LoVo (cell line): Measurements from ENCODE around the gene EPS8L3.

Source experiments
- DNase-seq: peaks from one replicate; pipeline ENCODE4 v3.0.0-alpha.2; 2016; ENCODE audit warnings: low spot score

Gene EPS8L3

DNA sequence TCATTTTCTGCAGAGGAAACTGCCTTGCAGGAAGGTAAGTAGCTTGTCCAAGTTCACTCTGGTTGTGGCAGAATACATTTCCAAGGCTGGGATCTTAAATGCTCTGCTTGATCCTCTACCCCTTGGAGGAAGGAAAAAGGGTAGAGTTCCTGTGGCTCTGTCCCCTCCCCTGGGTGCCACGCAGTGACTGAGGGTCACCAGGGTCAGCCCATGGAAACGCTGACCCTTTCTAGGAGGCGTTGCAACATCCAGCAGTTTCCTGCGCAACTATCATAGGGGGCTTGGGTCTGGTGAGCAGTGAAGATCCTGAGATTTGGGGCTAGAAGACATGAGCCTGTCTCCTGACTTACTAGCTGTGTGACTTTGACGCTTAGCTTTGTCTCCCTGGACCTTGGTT is 29.4 kb upstream of the EPS8L3 start:
- DNase-seq, result no peak

DNA sequence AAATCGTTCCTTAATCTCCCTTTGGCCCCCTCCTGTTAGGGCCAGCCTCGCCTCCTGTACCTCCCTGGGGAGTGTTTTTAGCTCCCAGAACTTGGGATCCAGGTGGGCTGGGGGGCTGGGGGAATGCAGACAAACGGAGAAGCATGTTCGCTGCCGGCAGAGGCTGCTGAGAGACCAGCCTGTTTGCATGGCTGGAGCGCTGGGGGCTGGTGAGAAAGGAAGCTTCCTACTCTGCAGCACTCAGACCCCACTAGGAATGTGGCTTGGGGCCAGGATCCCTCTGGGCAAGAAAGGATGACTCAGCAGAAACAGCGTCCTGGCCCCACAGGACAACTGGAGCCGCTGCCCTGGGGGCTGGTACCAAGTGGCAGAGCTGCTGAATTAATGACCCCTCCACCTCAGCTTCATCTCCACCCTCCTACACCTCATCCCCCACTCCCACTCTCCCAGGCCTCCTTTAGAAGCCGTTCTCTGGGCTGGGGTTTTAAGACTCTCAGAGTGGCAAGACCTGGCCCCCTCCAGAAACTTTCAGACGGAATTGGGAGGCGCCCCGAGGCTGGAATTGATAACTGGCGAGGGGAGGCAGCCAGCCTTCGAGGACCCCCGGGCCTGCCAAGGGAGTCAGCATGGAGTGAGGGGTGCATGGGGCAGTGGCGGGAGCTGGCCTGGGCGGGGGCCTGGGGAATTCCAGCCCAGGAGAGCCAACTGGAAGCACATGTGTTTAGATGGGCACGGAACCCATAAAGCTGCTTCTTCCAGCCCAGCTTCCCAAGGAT is 28.5 kb upstream of the EPS8L3 start:
- DNase-seq, result peak; percentile 41

- no peak for DNase-seq
These were observed 27.8 kb upstream of the EPS8L3 start for GRCh38 chr1:109791495-109792043.

- DNase-seq, result no peak
These were observed 27.2 kb upstream of the EPS8L3 start for GRCh38 chr1:109790735-109791494.

- no peak for DNase-seq
These were observed 26.6 kb upstream of the EPS8L3 start for GRCh38 chr1:109790329-109790728.

- DNase-seq, result no peak
These were observed 25.9 kb upstream of the EPS8L3 start for GRCh38 chr1:109789551-109790180.

GRCh38 chr1:109788695-109789521 is 25.2 kb upstream of the EPS8L3 start:
- no peak for DNase-seq

- DNase-seq, result no peak
These were observed 24.3 kb upstream of the EPS8L3 start for GRCh38 chr1:109787845-109788601.

GRCh38 chr1:109787211-109787844 is 23.6 kb upstream of the EPS8L3 start:
- peak; percentile 25 for DNase-seq

- DNase-seq, result peak; percentile 20
These were observed 22.9 kb upstream of the EPS8L3 start for GRCh38 chr1:109786531-109787021.

- DNase-seq, result no peak
These were observed 22.4 kb upstream of the EPS8L3 start for GRCh38 chr1:109786112-109786480.

GRCh38 chr1:109785446-109786111 is 21.9 kb upstream of the EPS8L3 start:
- no peak for DNase-seq

DNA sequence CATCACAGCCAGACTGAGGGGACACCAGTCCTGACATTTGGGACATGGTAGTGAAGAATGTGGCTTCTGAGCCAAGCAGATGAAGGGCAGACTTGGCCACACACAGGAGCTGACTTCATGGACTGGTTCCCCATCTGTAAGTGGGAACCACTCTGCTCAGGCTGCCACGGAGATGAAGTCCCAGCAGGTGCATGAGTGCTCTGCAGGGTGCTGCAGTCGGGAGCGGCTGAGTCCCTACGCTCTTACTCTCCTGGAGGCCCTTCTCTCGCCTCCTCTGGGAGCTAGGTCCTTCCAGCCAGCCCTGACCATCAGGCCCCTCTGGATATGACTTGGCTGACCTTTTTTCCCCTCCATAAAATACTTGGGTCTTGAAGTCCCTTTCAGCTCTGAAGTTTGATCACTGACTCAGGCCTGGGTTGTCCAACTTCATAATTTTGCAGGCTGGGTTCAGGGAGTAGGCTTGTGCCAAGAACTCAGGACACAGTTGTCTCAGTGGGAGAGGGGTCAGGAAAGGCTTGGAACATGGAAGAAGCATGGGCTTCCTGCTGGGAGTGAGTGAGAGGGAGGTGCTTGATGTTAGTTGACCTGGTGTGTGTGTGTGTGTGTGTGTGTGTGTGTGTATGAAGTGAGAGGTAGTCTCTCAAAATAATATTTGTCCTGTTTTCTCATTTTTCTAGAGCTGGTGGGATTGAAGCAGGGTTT is 21.0 kb upstream of the EPS8L3 start:
- DNase-seq, result no peak

DNA sequence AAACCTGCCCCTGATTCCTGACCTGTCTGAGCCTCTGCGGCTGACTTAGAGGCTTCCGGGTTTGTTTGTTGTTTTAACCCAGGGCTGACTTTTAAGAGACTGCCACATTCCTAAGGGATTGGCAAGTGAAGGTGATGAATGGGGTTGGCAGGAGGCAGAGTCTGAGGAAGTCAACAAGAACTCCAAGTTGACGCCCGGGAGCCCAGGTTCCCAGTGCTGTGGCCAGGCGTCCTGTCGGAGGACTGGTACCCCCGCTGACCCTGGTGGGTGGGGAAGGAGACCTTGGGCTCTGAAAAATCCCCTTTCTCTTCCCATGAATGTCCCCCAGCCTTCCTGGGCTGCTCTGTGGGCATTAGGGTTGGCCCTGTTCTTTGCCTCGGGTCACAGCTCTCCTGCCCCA is 19.7 kb upstream of the EPS8L3 start:
- DNase-seq, result peak; percentile 75

DNA sequence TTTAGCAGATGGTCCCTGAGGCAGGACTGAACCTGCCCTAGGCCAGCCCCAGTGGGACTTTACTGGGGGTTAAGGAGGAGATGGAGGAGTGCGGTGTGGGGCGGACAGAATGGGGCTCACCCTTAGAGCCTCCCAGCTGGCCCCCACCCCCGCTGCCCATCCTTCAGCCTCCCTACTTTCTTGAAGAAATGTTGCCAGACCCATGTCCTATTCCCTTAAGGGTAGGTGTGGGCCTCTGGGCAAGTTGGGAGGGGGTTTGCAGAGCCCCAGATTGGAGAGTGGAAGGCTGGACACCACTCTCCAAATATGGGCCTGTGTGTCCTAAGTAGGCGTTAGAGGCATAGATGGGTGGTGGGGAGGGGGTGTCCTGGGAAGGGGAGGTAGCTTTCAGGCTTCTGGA is 19.2 kb upstream of the EPS8L3 start:
- DNase-seq, result no peak

DNA sequence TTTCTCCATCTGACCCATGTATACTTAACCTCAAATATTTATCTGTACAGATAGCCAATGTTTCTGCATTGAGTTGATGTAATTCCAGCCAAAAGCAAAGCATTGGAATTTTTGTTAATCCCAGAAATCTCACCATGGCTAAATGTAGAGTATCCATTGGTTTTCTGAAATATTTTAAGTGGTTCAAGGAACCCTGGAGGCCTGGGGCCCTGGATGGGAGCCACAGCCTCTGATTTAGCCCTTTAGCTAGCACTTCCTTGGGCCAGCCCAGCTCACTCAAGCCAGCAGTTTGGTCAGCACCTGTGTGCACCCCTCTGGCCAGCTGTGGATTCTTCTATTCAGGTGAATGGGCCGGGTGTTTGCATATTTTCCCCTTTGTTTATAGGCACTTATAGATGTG is 18.8 kb upstream of the EPS8L3 start:
- DNase-seq, result no peak

DNA sequence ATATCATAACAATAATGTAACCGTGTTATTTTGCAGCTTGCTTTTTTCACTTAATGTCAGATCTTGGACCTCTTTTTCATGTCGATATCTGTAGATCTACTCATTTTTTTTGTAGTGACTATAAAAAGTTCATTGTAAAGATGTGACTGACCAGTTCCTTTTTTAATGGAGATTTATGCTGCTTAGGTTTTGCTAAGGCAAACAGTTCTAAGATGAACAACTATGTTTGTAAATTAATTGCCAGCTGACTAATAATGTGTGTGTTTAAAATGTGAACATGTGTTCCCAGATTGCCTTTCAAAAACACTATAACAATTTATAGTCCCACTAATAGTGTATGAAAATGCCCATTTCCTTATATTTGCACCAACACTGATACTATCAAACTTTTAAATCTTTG is 18.1 kb upstream of the EPS8L3 start:
- DNase-seq, result no peak

- DNase-seq, result no peak
These were observed 17.3 kb upstream of the EPS8L3 start for GRCh38 chr1:109780982-109781381.

DNA sequence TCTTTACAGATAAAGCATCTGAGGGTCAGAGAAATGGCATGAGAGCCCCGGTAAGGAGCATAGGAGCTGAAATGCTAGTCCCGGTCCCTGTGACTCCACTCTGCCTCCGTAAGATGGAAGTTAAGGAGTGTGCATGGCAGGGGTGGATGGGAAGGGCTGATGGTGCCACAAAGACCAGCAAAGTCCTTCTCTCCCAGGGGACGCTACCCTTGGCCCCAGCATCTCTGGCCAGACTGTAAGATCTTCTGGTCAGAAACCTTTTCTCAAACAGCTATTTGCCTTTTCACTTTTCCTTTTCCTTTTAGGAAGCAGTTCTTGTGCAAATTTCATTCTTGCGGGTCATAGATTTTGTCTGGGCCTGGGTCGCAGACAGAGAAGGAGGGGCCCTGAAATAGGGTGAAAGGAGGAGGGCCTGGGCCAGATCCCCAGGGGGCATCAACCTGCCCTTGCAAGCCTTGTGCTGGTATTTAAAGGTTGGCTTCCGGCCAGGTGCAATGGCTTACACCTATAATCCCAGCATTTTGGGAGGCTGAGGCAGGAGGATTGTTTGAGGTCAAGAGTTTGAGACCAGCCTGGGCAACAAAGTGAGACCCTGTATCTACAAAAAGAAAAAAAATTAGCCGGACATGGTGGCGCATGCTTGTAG is 14.4 kb upstream of the EPS8L3 start:
- no peak for DNase-seq
